ENCODE data around the gene NECTIN1.

NECTIN1 gene

DNA sequence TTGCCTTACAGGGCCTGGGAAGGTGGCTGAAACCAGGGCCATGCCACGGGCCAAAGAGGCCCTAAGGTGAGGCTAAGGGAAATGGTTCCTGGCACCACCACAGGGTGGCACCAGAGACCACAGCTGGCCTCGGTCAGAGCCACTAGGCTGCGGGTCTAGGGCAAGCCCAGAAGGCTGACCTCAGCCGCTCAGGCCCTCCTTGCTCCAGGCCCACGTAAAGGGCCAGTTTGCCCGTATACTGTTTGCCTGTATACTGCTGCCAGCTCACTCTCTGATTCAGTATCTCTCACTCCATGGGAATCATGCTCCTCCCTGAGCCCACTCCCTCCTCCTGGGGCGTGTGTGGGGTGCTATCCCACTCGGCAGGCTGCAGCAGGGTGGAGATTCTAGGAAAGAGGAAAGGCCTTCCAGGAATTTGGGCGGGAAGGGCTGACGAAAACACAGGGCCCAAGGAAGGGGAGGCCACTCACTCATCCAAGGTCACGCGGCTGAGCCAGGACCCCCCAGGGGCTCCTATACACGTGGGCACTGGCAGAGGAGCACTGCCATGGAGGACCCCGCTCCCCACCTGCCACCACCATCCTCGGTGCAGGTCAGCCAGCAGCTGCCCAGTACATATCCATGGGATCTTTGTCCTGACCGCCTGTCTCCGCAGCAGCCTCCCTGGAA lies 62.4 kb downstream of the NECTIN1 start:
- Histone ChIP-seq H3K4me3 (ENCODE audit: insufficient read depth, low read length, poor library complexity, severe bottlenecking) (no peak overlapping the region), H3K36me3 (ENCODE audit: low read length) (no peaks in the 10 kb centered on the region), H3K9ac (ENCODE audit: low read length) (no peak overlapping the region), H2AFZ (ENCODE audit: low read depth, low read length, severe bottlenecking) (no peak overlapping the region), H4K20me1 (ENCODE audit: low read depth, low read length) (no peaks in the 10 kb centered on the region), H3K27me3 (ENCODE audit: low read length) (no peaks in the 10 kb centered on the region), H3F3A (ENCODE audit: insufficient read depth) (no peaks in the 10 kb centered on the region), H3K9me2 (replicated peaks; ENCODE audit: insufficient read depth, low read length) (no peaks in the 10 kb centered on the region), H3K4me2 (ENCODE audit: low read depth, low read length, poor library complexity, severe bottlenecking) (no peak overlapping the region), H3K27ac (ENCODE audit: low read depth, low read length) (no peak overlapping the region), H3K9me3 (ENCODE audit: insufficient read depth, low read length) (no peaks in the 10 kb centered on the region), H3K79me2 (ENCODE audit: insufficient read depth, low read length) (no peaks in the 10 kb centered on the region)
- TF ChIP-seq EZH2phosphoT487 (conservative IDR thresholded peaks at IDR 0.05; ENCODE audit: low read length) (no peak), CTCF (IDR thresholded peaks at IDR 0.05; ENCODE audit: insufficient read depth, low read length, poor library complexity, severe bottlenecking) (peak; percentile 46)

DNA sequence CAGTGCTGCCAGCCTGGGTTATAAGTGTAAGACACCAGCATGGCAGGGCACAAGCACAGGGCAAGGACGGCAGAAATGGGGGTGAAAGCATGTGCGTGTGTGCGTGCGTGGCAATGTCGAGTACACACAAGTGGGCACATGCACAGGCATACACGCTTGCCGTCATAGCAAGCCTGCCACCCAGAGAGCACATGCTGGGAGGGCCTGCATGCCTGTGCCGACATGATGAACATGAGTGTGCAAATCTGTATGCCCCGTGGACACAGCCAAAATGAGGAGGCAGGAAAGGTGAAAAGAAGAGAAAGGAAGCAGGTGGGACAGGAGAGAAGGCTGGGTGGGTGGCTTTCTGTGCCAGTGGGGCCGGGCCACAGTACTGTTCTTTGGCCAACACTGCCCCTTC lies 62.9 kb downstream of the NECTIN1 start:
- Histone ChIP-seq H3K27ac (ENCODE audit: low read depth, low read length) (no peak overlapping the region), H3K36me3 (ENCODE audit: low read length) (no peaks in the 10 kb centered on the region), H3K79me2 (ENCODE audit: insufficient read depth, low read length) (no peaks in the 10 kb centered on the region), H3K9me2 (replicated peaks; ENCODE audit: insufficient read depth, low read length) (no peaks in the 10 kb centered on the region), H2AFZ (ENCODE audit: low read depth, low read length, severe bottlenecking) (no peak overlapping the region), H3K27me3 (ENCODE audit: low read length) (no peaks in the 10 kb centered on the region), H4K20me1 (ENCODE audit: low read depth, low read length) (no peaks in the 10 kb centered on the region), H3K4me2 (ENCODE audit: low read depth, low read length, poor library complexity, severe bottlenecking) (no peak overlapping the region), H3K9me3 (ENCODE audit: insufficient read depth, low read length) (no peaks in the 10 kb centered on the region), H3K4me3 (ENCODE audit: insufficient read depth, low read length, poor library complexity, severe bottlenecking) (no peak overlapping the region), H3K9ac (ENCODE audit: low read length) (no peak overlapping the region), H3F3A (ENCODE audit: insufficient read depth) (no peaks in the 10 kb centered on the region)
- TF ChIP-seq CTCF (IDR thresholded peaks at IDR 0.05; ENCODE audit: insufficient read depth, low read length, poor library complexity, severe bottlenecking) = no peak
- no peak for TF ChIP-seq EZH2phosphoT487 (conservative IDR thresholded peaks at IDR 0.05; ENCODE audit: low read length)

DNA sequence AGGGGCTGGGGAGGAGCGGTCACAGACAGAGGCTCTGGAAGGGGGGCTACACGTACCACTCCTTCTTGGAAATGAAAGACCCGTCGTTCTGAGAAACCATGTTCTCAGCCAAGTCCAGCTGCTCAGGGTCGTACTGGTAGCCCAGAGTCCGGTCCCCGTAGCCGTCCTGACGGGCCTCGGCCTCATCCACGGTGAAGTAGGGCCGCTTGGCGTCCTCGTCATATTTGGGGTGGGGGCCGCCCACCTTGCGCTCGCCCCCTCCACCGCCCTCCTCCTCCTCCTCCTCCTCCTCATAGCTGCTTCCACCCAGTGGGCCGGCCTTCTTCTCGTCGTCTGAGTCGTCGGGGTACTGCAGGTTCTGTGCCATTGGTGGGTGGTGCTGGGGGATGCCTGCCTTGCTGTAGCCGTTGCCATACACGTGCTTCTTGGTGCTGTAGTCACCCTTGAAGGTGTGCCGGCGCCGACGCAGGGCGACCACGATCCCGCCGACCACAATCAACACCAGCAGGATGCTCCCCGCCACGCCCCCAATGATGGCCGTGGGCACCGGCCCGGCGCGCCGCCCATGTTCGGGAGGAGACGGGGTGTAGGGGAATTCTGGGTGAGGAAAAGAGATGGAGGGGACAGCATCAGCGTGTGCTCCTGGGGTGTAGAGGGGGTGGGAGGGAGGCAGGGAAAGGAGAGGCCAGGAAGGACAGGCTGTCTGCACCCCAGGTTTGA lies 64.1 kb downstream of the NECTIN1 start:
- Histone ChIP-seq H3F3A (ENCODE audit: insufficient read depth) (no peaks in the 10 kb centered on the region), H4K20me1 (ENCODE audit: low read depth, low read length) (no peaks in the 10 kb centered on the region), H3K27ac (ENCODE audit: low read depth, low read length) (no peak overlapping the region), H3K27me3 (ENCODE audit: low read length) (no peaks in the 10 kb centered on the region), H3K4me2 (ENCODE audit: low read depth, low read length, poor library complexity, severe bottlenecking) (no peak overlapping the region), H3K9ac (ENCODE audit: low read length) (no peak overlapping the region), H3K36me3 (ENCODE audit: low read length) (no peaks in the 10 kb centered on the region), H2AFZ (ENCODE audit: low read depth, low read length, severe bottlenecking) (no peak overlapping the region), H3K79me2 (ENCODE audit: insufficient read depth, low read length) (no peaks in the 10 kb centered on the region), H3K9me3 (ENCODE audit: insufficient read depth, low read length) (no peaks in the 10 kb centered on the region), H3K9me2 (replicated peaks; ENCODE audit: insufficient read depth, low read length) (no peaks in the 10 kb centered on the region), H3K4me3 (ENCODE audit: insufficient read depth, low read length, poor library complexity, severe bottlenecking) (no peak overlapping the region)
- TF ChIP-seq CTCF (IDR thresholded peaks at IDR 0.05; ENCODE audit: insufficient read depth, low read length, poor library complexity, severe bottlenecking) = no peak
- TF ChIP-seq EZH2phosphoT487 (conservative IDR thresholded peaks at IDR 0.05; ENCODE audit: low read length) = no peak
